PC-3 (cell line): ENCODE measurements around the gene CHTOP. TPM values are rescaled to one million over a fixed set of nuclear protein-coding genes. Genes with fewer than 3 reads are reported as not detected.

Experiments
- ATAC-seq: fragments of 200-7000 bp; cut with Tn5 transposase; 2 replicates; pipeline ENCODE4 v1.9.1; 2020; ENCODE audit warnings: mild to moderate bottlenecking, moderate library complexity
- BruUV-seq: library from RNA; stranded (reverse); fragments of 400-500 nt; replicated peaks from 2 replicates; lab custom pipeline; 2021; lab: Mats Ljungman, UMichigan
- CTCF ChIA-PET: fragments of 300-600 bp; sonication (Branson Sonifier 250); formaldehyde crosslinking; loops from one replicate; lab custom pipeline; 2022; ENCODE audit warnings: antibody characterized with exemption; lab: Charles Lee
- POLR2A ChIA-PET: fragments of 300-600 bp; sonication (Branson Sonifier 250); formaldehyde crosslinking; loops from one replicate; lab custom pipeline; 2022; ENCODE audit warnings: antibody characterized with exemption; ENCODE audit not compliant: unreplicated experiment; lab: Charles Lee
- DNase-seq: peaks from one replicate; pipeline ENCODE4 v3.0.0-alpha.2; 2015
- H2AFZ ChIP-seq: fragments of 300-600 bp; sonication (generic); 2 replicates; pipeline ENCODE4 v1.6.0; 2016; ENCODE audit warnings: antibody characterized with exemption, low read length
- H3F3A ChIP-seq: fragments of 300-600 bp; sonication (generic); one replicate; pipeline ENCODE4 v1.6.0; 2017; ENCODE audit warnings: antibody characterized with exemption, low read length, control low read depth, mild to moderate bottlenecking; ENCODE audit not compliant: unreplicated experiment
- H3K27ac ChIP-seq: fragments of 300-600 bp; sonication (generic); 2 replicates; pipeline ENCODE4 v1.5.1; 2016; ENCODE audit warnings: mild to moderate bottlenecking, low read length
- H3K27me3 ChIP-seq: fragments of 300-600 bp; sonication (generic); 2 replicates; pipeline ENCODE4 v1.6.1; 2016; ENCODE audit warnings: low read length, mixed read lengths
- H3K36me3 ChIP-seq: fragments of 300-600 bp; sonication (generic); 2 replicates; pipeline ENCODE4 v1.6.1; 2016; ENCODE audit warnings: low read depth, mixed run types, low read length, mixed read lengths
- H3K4me1 ChIP-seq: fragments of 300-600 bp; sonication (generic); 2 replicates; pipeline ENCODE4 v1.5.1; 2016; ENCODE audit warnings: low read length; ENCODE audit not compliant: insufficient read depth
- H3K4me2 ChIP-seq: fragments of 300-600 bp; sonication (generic); 2 replicates; pipeline ENCODE4 v1.6.0; 2016; ENCODE audit warnings: low read length
- H3K4me3 ChIP-seq: fragments of 300-600 bp; sonication (generic); 2 replicates; pipeline ENCODE4 v1.5.1; 2016; ENCODE audit warnings: mild to moderate bottlenecking, low read length, mixed read lengths
- H3K79me2 ChIP-seq: fragments of 300-600 bp; sonication (generic); 2 replicates; pipeline ENCODE4 v1.6.1; 2017; ENCODE audit warnings: low read length, mixed read lengths
- H3K9ac ChIP-seq: fragments of 300-600 bp; sonication (generic); 2 replicates; pipeline ENCODE4 v1.6.0; 2016; ENCODE audit warnings: mild to moderate bottlenecking, low read length
- H3K9me2 ChIP-seq: fragments of 300-600 bp; sonication (generic); replicated peaks from 2 replicates; pipeline ENCODE4 v1.6.1; 2016; ENCODE audit warnings: mixed run types, low read length, mixed read lengths
- H3K9me3 ChIP-seq: fragments of 300-600 bp; sonication (generic); 2 replicates; pipeline ENCODE4 v1.6.1; 2016; ENCODE audit warnings: low read length, mixed read lengths
- H4K20me1 ChIP-seq: fragments of 300-600 bp; sonication (generic); 2 replicates; pipeline ENCODE4 v1.6.1; 2016; ENCODE audit warnings: low read length, mixed read lengths
- CTCF ChIP-seq: fragments of 300-600 bp; sonication (generic); conservative IDR thresholded peaks from 2 replicates; pipeline ENCODE4 v1.5.1; 2017; ENCODE audit warnings: antibody characterized with exemption, low read depth, mild to moderate bottlenecking, low read length
- EZH2 ChIP-seq: fragments of 300-600 bp; sonication (generic); IDR thresholded peaks from one replicate; pipeline ENCODE4 v1.6.1; 2017; ENCODE audit warnings: antibody characterized with exemption, mild to moderate bottlenecking, low read length; ENCODE audit not compliant: unreplicated experiment
- EZH2phosphoT487 ChIP-seq: fragments of 300-600 bp; sonication (generic); IDR thresholded peaks from 2 replicates; pipeline ENCODE4 v1.6.1; 2018; ENCODE audit warnings: mild to moderate bottlenecking, antibody characterized with exemption, low read length, borderline replicate concordance
- intact Hi-C: fragments of 100-400 bp; cut with micrococcal nuclease; formaldehyde crosslinking; loops from 2 replicates; pipeline ENCODE4 v1.9.0; 2023
- microRNA-seq: library from miRNA; unstranded; fragments of <30 nt; microRNA quantifications from one replicate; pipeline ENCODE4 v1.1.0, GENCODE V29; 2020; ENCODE audit not compliant: unreplicated experiment
- total RNA-seq: library from RNA; depleted of rRNA; stranded (reverse); fragments of >200 nt; gene quantifications from 2 replicates; pipeline ENCODE4 v1.2.3, GENCODE V29; 2014; rRNA removed

Gene CHTOP
- total RNA-seq, 1 experiment from 2014 or later, result 101 TPM

- H3K36me3 ChIP-seq, result no peaks in the 10 kb centered on the region
- ATAC-seq (no peak), DNase-seq (no peak)
- H3K79me2 ChIP-seq, result no peaks in the 10 kb centered on the region
- H3K27me3 ChIP-seq, result no peaks in the 10 kb centered on the region
- H3K9me3 ChIP-seq, result no peaks in the 10 kb centered on the region
- no peak overlapping the region for H3K27ac ChIP-seq
- H3K4me1 ChIP-seq, result peaks cover 13% of the 10 kb centered on the region
- H3K4me2 ChIP-seq, result no peak overlapping the region
- intact Hi-C loops, result no loop called here
- H3K9ac ChIP-seq, result no peak overlapping the region
- CTCF ChIA-PET, result no interaction called here
- TF ChIP-seq EZH2phosphoT487 (no peak), CTCF (no peak), EZH2 (no peak)
- H3F3A ChIP-seq, result no peaks in the 10 kb centered on the region
- no TSS peak for BruUV-seq
- no peaks in the 10 kb centered on the region for H3K9me2 ChIP-seq
- H3K4me3 ChIP-seq, result no peak overlapping the region
- H2AFZ ChIP-seq, result no peak overlapping the region
- no peaks in the 10 kb centered on the region for H4K20me1 ChIP-seq
- POLR2A ChIA-PET, result no interaction called here
Observed at GRCh38 chr1:153693466-153693865, 59.6 kb downstream of the CHTOP start.

Small RNA genes within 50 kb of the gene (microRNA-seq; reads per million reads assigned to microRNA genes)
- gene MIR8083, result not detected

Other genes with a start within 250 kb of the CHTOP start
- gene S100A8, start 243.0 kb upstream of the CHTOP start, total RNA-seq, result 0.29 TPM in 1 of 2 replicates, not detected in the other
- gene S100A7A, start 217.5 kb upstream of the CHTOP start, total RNA-seq, result not detected in 2 replicates
- not detected in 2 replicates for gene S100A7, start 173.4 kb upstream of the CHTOP start, total RNA-seq
- gene S100A6, start 98.1 kb upstream of the CHTOP start, total RNA-seq, result 1,818 and 2,572 TPM in 2 replicates
- gene S100A5, start 93.1 kb upstream of the CHTOP start, total RNA-seq, result 2.5 and 6.3 TPM in 2 replicates
- 32.2 and 55.8 TPM in 2 replicates for gene S100A4, start 88.3 kb upstream of the CHTOP start, total RNA-seq
- gene S100A3, start 84.8 kb upstream of the CHTOP start, total RNA-seq, result 4.6 and 7.9 TPM in 2 replicates
- gene S100A2, start 68.2 kb upstream of the CHTOP start, total RNA-seq, result 358 and 373 TPM in 2 replicates
- gene S100A16, start 20.9 kb upstream of the CHTOP start, total RNA-seq, result 1,254 and 1,288 TPM in 2 replicates
- 462 and 536 TPM in 2 replicates for gene S100A14, start 17.7 kb upstream of the CHTOP start, total RNA-seq
- 307 and 350 TPM in 2 replicates for gene S100A13, start 6.6 kb upstream of the CHTOP start, total RNA-seq
- 0.29 TPM in 1 of 2 replicates, not detected in the other for gene S100A1, start 5.6 kb upstream of the CHTOP start, total RNA-seq
- 46.4 and 82.0 TPM in 2 replicates for gene SNAPIN, start 24.6 kb downstream of the CHTOP start, total RNA-seq
- gene ILF2, start 36.9 kb downstream of the CHTOP start, total RNA-seq, result 398 and 439 TPM in 2 replicates
- 0.46 and 0.84 TPM in 2 replicates for gene NPR1, start 44.6 kb downstream of the CHTOP start, total RNA-seq
- 46.5 and 57.4 TPM in 2 replicates for gene INTS3, start 94.0 kb downstream of the CHTOP start, total RNA-seq
- 6.3 and 9.2 TPM in 2 replicates for gene SLC27A3, start 141.3 kb downstream of the CHTOP start, total RNA-seq